Keratinocyte (primary cell): Measurements from ENCODE around the gene AK1.

Experiments used
- EZH2 ChIP-seq: IDR thresholded peaks from one replicate; pipeline ENCODE4 v1.6.1; 2012; ENCODE audit warnings: inconsistent platforms, mild to moderate bottlenecking, low read length, moderate library complexity
- TF ChIP-seq, protein P1 (sequence below), 3 experiments: IDR thresholded peaks in 1 of 3; conservative IDR thresholded peaks in 1 of 3; optimal IDR thresholded peaks in 1 of 3; 2 replicates in 2 of 3; 3 replicates in 1 of 3; pipeline versions ENCODE3 to v1.5.1; 2011; ENCODE audit warnings: low read length in 3 of 3, mild to moderate bottlenecking in 3 of 3, moderate library complexity in 2 of 3, control low read depth in 1 of 3, inconsistent platforms in 1 of 3; ENCODE audit not compliant: insufficient read depth in 2 of 3; ENCODE audit errors: extremely low read depth in 1 of 3

DNA sequence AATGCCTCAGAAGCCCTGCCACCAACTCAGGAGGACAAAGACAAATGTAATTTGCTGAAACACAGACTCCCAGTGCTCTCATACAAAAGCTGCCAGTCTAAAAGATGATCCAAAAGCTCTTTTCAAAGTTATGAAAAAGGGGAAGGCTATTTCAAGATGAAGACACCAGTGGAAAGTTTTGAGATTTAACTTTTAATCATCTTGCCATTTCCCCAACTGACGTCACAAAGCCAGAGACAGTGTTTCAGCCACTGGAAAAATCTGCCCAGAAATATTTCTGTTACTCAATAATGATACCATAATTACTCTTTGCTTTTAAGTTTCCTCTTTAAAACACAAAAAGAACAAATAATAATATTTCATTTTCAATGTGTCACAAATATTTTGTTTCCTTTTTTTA is 43.9 kb downstream of the AK1 start:
- no peak for TF ChIP-seq EZH2
- TF ChIP-seq, protein P1, sequence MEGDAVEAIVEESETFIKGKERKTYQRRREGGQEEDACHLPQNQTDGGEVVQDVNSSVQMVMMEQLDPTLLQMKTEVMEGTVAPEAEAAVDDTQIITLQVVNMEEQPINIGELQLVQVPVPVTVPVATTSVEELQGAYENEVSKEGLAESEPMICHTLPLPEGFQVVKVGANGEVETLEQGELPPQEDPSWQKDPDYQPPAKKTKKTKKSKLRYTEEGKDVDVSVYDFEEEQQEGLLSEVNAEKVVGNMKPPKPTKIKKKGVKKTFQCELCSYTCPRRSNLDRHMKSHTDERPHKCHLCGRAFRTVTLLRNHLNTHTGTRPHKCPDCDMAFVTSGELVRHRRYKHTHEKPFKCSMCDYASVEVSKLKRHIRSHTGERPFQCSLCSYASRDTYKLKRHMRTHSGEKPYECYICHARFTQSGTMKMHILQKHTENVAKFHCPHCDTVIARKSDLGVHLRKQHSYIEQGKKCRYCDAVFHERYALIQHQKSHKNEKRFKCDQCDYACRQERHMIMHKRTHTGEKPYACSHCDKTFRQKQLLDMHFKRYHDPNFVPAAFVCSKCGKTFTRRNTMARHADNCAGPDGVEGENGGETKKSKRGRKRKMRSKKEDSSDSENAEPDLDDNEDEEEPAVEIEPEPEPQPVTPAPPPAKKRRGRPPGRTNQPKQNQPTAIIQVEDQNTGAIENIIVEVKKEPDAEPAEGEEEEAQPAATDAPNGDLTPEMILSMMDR (optimal IDR thresholded peaks at IDR 0.05 in 1 of 3, IDR thresholded peaks at IDR 0.05 in 1 of 3, conservative IDR thresholded peaks at IDR 0.05 in 1 of 3; ENCODE audit: extremely low read depth in 1 of 3, insufficient read depth in 2 of 3, low read length in 3 of 3), result no peak
